Activated T-cell treated with anti-CD3 and anti-CD28 coated beads, Interleukin-2, amount 50 U/mL, for 48 hours (primary cell): ENCODE measurements around the gene ADAM10.
"Not testable (repeated sequence)": the region's sequence is repeated elsewhere in the genome, so short reads cannot be mapped to it uniquely, and the experiment has no call there.

ENCODE experiments used
- DNase-seq, 2 experiments: peaks; one replicate each; pipeline ENCODE4 v3.0.0-alpha.2; 2020

The ADAM10 gene

GRCh38 chr15:58604455-58604923 lies 145.0 kb downstream of the ADAM10 start:
- no peak for DNase-seq

- not testable (repeated sequence) for DNase-seq
These were observed 145.6 kb downstream of the ADAM10 start for GRCh38 chr15:58603927-58604326.

GRCh38 chr15:58602823-58603222 lies 146.7 kb downstream of the ADAM10 start:
- DNase-seq, result no peak

GRCh38 chr15:58598829-58599210 lies 150.7 kb downstream of the ADAM10 start:
- no peak for DNase-seq

GRCh38 chr15:58597943-58598828 lies 151.3 kb downstream of the ADAM10 start:
- no peak for DNase-seq

- DNase-seq, result no peak
These were observed 153.8 kb downstream of the ADAM10 start for GRCh38 chr15:58595516-58596263.

GRCh38 chr15:58594898-58595297 lies 154.6 kb downstream of the ADAM10 start:
- no peak for DNase-seq

GRCh38 chr15:58593870-58594269 lies 155.6 kb downstream of the ADAM10 start:
- DNase-seq, result no peak

- DNase-seq, result no peak
These were observed 158.6 kb downstream of the ADAM10 start for GRCh38 chr15:58590926-58591325.

GRCh38 chr15:58590236-58590635 lies 159.3 kb downstream of the ADAM10 start:
- DNase-seq, result no peak

GRCh38 chr15:58589047-58589446 lies 160.5 kb downstream of the ADAM10 start:
- DNase-seq, result no peak

- no peak for DNase-seq
These were observed 161.4 kb downstream of the ADAM10 start for GRCh38 chr15:58588096-58588495.

GRCh38 chr15:58587486-58587885 lies 162.0 kb downstream of the ADAM10 start:
- DNase-seq, result no peak

- DNase-seq, result no peak
These were observed 163.6 kb downstream of the ADAM10 start for GRCh38 chr15:58585693-58586443.

- no peak for DNase-seq
These were observed 164.6 kb downstream of the ADAM10 start for GRCh38 chr15:58584789-58585461.

GRCh38 chr15:58583171-58583908 lies 166.2 kb downstream of the ADAM10 start:
- DNase-seq, result no peak

- DNase-seq, result no peak
These were observed 167.3 kb downstream of the ADAM10 start for GRCh38 chr15:58582160-58582559.

- DNase-seq, result no peak
These were observed 172.8 kb downstream of the ADAM10 start for GRCh38 chr15:58576657-58577056.

GRCh38 chr15:58575045-58575786 lies 174.3 kb downstream of the ADAM10 start:
- no peak for DNase-seq

- no peak for DNase-seq
These were observed 174.9 kb downstream of the ADAM10 start for GRCh38 chr15:58574631-58575030.

GRCh38 chr15:58573270-58573669 lies 176.2 kb downstream of the ADAM10 start:
- no peak for DNase-seq
